HepG2 (cell line): ENCODE results near the gene CDKN1C. TPM values are rescaled to one million over a fixed set of nuclear protein-coding genes. Genes with fewer than 3 reads are reported as not detected.

Experiments
- AKAP8 ChIP-seq: sonication (generic); formaldehyde crosslinking; IDR thresholded peaks from 2 replicates; pipeline ENCODE4 v1.5.1; 2020; ENCODE audit warnings: mild to moderate bottlenecking, missing genetic modification reagents
- FOXA3 ChIP-seq: IDR thresholded peaks from 2 replicates; pipeline ENCODE4 v1.6.1; 2016; ENCODE audit warnings: missing genetic modification reagents, missing compliant biosample characterization
- JUNB ChIP-seq: sonication (generic); formaldehyde crosslinking; IDR thresholded peaks from 2 replicates; pipeline ENCODE4 v1.8.0; 2022; ENCODE audit warnings: missing genetic modification reagents, mild to moderate bottlenecking, borderline replicate concordance
- KDM3A ChIP-seq: IDR thresholded peaks from 2 replicates; pipeline ENCODE4 v1.6.1; 2018; ENCODE audit warnings: low read depth, missing compliant biosample characterization
- PCBP1 ChIP-seq: fragments of 200-400 bp; formaldehyde crosslinking; IDR thresholded peaks from 2 replicates; pipeline ENCODE4 v1.6.1; 2017; ENCODE audit warnings: mild to moderate bottlenecking, low read depth, low read length, borderline replicate concordance
- POGZ ChIP-seq: sonication (generic); formaldehyde crosslinking; IDR thresholded peaks from 2 replicates; pipeline ENCODE4 v1.4.0; 2020; ENCODE audit warnings: mild to moderate bottlenecking, missing genetic modification reagents
- RBFOX2 ChIP-seq: fragments of 200-400 bp; formaldehyde crosslinking; IDR thresholded peaks from 2 replicates; pipeline ENCODE4 v1.6.1; 2017; ENCODE audit warnings: low read depth, mild to moderate bottlenecking, low read length
- RFX1 ChIP-seq: fragments of 450-650 bp; IDR thresholded peaks from 2 replicates; pipeline ENCODE4 v1.6.1; 2017
- SNAPC2 ChIP-seq: sonication (generic); formaldehyde crosslinking; IDR thresholded peaks from 2 replicates; pipeline ENCODE4 v1.8.1; 2022; ENCODE audit warnings: mild to moderate bottlenecking, missing genetic modification reagents
- TBL1XR1 ChIP-seq: fragments of 150-350 bp; IDR thresholded peaks from 2 replicates; pipeline ENCODE4 v1.6.1; 2014; ENCODE audit warnings: borderline replicate concordance, low read length; ENCODE audit not compliant: partially characterized antibody
- ZBTB3 ChIP-seq: sonication (generic); formaldehyde crosslinking; IDR thresholded peaks from 2 replicates; pipeline ENCODE4 v1.4.0; 2020; ENCODE audit warnings: low read depth, mild to moderate bottlenecking, moderate library complexity, missing genetic modification reagents, borderline replicate concordance
- ZBTB42 ChIP-seq: sonication (generic); formaldehyde crosslinking; IDR thresholded peaks from 2 replicates; pipeline ENCODE4 v1.5.0; 2020; ENCODE audit warnings: mild to moderate bottlenecking, missing genetic modification reagents
- ZNF549 ChIP-seq: sonication (generic); formaldehyde crosslinking; IDR thresholded peaks from 2 replicates; pipeline ENCODE4 v1.5.0; 2020; ENCODE audit warnings: missing genetic modification reagents
- ZNF615 ChIP-seq: sonication (generic); formaldehyde crosslinking; IDR thresholded peaks from 2 replicates; pipeline ENCODE4 v1.5.0; 2020; ENCODE audit warnings: mild to moderate bottlenecking, missing genetic modification reagents, borderline replicate concordance
- ZNF674 ChIP-seq: sonication (generic); formaldehyde crosslinking; IDR thresholded peaks from 2 replicates; pipeline ENCODE4 v1.5.0; 2020; ENCODE audit warnings: low read depth, mild to moderate bottlenecking, missing genetic modification reagents
- polyA plus RNA-seq, 8 experiments: library from polyadenylated mRNA; depleted of rRNA in 3 of 8; stranded (reverse) in 7 of 8; unstranded in 1 of 8; fragments of >200 nt; fragmentation: Illumina TruSeq in 4 of 8; extraction: Trizol in 4 of 8; gene quantifications; 2 replicates each; pipeline versions ENCODE4 v1.2.1 to v1.2.3, GENCODE V29; 2011 to 2016; ENCODE audit warnings: low read depth in 4 of 8, missing spikeins in 1 of 8, mixed read lengths in 1 of 8; ENCODE audit not compliant: insufficient read depth in 1 of 8
- total RNA-seq, 5 experiments: library from RNA; depleted of rRNA; stranded (reverse); fragments of >200 nt; fragmentation: Illumina TruSeq; extraction: Trizol; gene quantifications; 2 replicates each; pipeline ENCODE4 v1.2.3, GENCODE V29; 2016; ENCODE audit warnings: low read depth in 1 of 5
- TF ChIP-seq, protein P1 (sequence below): sonication (generic); formaldehyde crosslinking; IDR thresholded peaks from 2 replicates; pipeline ENCODE4 v1.5.0; 2020; ENCODE audit warnings: missing genetic modification reagents, mild to moderate bottlenecking, borderline replicate concordance
- TF ChIP-seq, protein P2 (sequence below): IDR thresholded peaks from 2 replicates; pipeline ENCODE4 v1.6.1; 2016; ENCODE audit warnings: control low read depth
- TF ChIP-seq, protein P3 (sequence below): sonication (generic); formaldehyde crosslinking; IDR thresholded peaks from 2 replicates; pipeline ENCODE4 v1.4.0; 2020; ENCODE audit warnings: missing genetic modification reagents, borderline replicate concordance
- TF ChIP-seq, protein P4 (sequence below): sonication (generic); formaldehyde crosslinking; conservative IDR thresholded peaks from 2 replicates; pipeline ENCODE4 v1.4.0; 2020; ENCODE audit warnings: mild to moderate bottlenecking, missing genetic modification reagents, moderate library complexity
- TF ChIP-seq, protein P5 (sequence below): conservative IDR thresholded peaks from 2 replicates; pipeline ENCODE4 v1.6.1; 2018; ENCODE audit warnings: missing genetic modification reagents

The CDKN1C gene
- total and polyA plus RNA-seq, 2 of the 13 experiments (the other 11 are each of a cell fraction or from before 2014, with no cell fraction given) = not detected

DNA sequence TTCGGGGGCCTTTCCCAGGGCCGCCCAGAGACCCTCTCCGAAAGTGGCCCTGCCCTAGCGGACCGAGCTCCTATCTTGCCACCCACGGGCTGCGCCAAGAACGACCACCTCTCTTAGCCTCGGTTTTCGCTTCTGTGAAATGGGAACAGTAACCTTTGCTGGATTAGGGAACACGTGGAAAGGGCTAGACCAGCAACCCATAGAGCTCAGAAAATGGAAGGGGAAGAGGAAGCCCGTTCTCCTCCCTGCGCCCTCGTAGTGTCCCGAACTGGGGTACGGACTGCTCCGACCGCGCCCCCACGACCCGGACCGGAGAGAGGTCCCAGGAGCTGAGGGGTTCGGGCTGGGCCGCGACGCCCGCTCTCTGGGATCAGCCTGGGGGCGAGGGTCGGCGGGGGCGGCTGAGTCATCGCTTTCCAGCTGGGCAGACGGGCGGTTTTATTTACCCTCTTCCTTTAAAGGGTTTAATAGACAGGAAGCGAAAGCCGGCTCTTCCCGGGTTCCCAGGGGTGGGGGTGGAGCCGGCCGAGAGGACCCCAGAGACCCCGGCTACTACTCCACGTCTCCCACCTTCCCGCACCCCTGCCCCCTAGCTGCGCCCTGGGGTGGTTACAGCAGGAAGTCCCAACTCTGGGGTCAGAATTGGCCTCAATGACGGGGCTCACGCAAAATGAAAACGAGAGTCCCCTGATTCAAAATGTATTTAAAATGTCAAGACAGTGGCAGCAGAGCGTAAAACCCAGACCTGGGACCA is 44.6 kb upstream of the CDKN1C start (continued):
- TF ChIP-seq, protein P1, sequence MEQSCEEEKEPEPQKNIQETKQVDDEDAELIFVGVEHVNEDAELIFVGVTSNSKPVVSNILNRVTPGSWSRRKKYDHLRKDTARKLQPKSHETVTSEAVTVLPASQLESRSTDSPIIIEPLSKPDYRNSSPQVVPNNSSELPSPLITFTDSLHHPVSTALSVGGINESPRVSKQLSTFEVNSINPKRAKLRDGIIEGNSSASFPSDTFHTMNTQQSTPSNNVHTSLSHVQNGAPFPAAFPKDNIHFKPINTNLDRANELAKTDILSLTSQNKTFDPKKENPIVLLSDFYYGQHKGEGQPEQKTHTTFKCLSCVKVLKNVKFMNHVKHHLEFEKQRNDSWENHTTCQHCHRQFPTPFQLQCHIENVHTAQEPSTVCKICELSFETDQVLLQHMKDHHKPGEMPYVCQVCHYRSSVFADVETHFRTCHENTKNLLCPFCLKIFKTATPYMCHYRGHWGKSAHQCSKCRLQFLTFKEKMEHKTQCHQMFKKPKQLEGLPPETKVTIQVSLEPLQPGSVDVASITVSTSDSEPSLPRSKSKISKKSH (CRISPR knock-in tag) = peak; percentile 5; the same call in 1 of the 2 replicates
- TF ChIP-seq, protein P2, sequence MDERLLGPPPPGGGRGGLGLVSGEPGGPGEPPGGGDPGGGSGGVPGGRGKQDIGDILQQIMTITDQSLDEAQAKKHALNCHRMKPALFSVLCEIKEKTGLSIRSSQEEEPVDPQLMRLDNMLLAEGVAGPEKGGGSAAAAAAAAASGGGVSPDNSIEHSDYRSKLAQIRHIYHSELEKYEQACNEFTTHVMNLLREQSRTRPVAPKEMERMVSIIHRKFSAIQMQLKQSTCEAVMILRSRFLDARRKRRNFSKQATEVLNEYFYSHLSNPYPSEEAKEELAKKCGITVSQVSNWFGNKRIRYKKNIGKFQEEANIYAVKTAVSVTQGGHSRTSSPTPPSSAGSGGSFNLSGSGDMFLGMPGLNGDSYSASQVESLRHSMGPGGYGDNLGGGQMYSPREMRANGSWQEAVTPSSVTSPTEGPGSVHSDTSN (CRISPR knock-in tag) = no peak
- TF ChIP-seq RFX1 (no peak), ZBTB3 (no peak), ZBTB42 (CRISPR knock-in tag) (no peak), POGZ (CRISPR knock-in tag) (no peak), AKAP8 (CRISPR knock-in tag) (no peak), KDM3A (CRISPR knock-in tag) (no peak), FOXA3 (CRISPR knock-in tag) (no peak; the same call in 1 of the 2 replicates), SNAPC2 (CRISPR knock-in tag) (no peak), ZNF549 (CRISPR knock-in tag) (no peak), PCBP1 (no peak), JUNB (peak; percentile 25; the same call in 1 of the 2 replicates), RBFOX2 (peak; percentile 24; the same call in 1 of the 2 replicates), ZNF615 (CRISPR knock-in tag) (no peak), ZNF674 (CRISPR knock-in tag) (no peak), TBL1XR1 (no peak)
- TF ChIP-seq, protein P3, sequence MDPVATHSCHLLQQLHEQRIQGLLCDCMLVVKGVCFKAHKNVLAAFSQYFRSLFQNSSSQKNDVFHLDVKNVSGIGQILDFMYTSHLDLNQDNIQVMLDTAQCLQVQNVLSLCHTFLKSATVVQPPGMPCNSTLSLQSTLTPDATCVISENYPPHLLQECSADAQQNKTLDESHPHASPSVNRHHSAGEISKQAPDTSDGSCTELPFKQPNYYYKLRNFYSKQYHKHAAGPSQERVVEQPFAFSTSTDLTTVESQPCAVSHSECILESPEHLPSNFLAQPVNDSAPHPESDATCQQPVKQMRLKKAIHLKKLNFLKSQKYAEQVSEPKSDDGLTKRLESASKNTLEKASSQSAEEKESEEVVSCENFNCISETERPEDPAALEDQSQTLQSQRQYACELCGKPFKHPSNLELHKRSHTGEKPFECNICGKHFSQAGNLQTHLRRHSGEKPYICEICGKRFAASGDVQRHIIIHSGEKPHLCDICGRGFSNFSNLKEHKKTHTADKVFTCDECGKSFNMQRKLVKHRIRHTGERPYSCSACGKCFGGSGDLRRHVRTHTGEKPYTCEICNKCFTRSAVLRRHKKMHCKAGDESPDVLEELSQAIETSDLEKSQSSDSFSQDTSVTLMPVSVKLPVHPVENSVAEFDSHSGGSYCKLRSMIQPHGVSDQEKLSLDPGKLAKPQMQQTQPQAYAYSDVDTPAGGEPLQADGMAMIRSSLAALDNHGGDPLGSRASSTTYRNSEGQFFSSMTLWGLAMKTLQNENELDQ (CRISPR knock-in tag) = no peak
- TF ChIP-seq, protein P4, sequence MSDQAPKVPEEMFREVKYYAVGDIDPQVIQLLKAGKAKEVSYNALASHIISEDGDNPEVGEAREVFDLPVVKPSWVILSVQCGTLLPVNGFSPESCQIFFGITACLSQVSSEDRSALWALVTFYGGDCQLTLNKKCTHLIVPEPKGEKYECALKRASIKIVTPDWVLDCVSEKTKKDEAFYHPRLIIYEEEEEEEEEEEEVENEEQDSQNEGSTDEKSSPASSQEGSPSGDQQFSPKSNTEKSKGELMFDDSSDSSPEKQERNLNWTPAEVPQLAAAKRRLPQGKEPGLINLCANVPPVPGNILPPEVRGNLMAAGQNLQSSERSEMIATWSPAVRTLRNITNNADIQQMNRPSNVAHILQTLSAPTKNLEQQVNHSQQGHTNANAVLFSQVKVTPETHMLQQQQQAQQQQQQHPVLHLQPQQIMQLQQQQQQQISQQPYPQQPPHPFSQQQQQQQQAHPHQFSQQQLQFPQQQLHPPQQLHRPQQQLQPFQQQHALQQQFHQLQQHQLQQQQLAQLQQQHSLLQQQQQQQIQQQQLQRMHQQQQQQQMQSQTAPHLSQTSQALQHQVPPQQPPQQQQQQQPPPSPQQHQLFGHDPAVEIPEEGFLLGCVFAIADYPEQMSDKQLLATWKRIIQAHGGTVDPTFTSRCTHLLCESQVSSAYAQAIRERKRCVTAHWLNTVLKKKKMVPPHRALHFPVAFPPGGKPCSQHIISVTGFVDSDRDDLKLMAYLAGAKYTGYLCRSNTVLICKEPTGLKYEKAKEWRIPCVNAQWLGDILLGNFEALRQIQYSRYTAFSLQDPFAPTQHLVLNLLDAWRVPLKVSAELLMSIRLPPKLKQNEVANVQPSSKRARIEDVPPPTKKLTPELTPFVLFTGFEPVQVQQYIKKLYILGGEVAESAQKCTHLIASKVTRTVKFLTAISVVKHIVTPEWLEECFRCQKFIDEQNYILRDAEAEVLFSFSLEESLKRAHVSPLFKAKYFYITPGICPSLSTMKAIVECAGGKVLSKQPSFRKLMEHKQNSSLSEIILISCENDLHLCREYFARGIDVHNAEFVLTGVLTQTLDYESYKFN (CRISPR knock-in tag) = no peak
- TF ChIP-seq, protein P5, sequence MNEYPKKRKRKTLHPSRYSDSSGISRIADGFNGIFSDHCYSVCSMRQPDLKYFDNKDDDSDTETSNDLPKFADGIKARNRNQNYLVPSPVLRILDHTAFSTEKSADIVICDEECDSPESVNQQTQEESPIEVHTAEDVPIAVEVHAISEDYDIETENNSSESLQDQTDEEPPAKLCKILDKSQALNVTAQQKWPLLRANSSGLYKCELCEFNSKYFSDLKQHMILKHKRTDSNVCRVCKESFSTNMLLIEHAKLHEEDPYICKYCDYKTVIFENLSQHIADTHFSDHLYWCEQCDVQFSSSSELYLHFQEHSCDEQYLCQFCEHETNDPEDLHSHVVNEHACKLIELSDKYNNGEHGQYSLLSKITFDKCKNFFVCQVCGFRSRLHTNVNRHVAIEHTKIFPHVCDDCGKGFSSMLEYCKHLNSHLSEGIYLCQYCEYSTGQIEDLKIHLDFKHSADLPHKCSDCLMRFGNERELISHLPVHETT (CRISPR knock-in tag) = no peak
